T-helper 1 cell (primary cell): ENCODE results near the gene SCN2A.
"Not testable (repeated sequence)": the region's sequence is repeated elsewhere in the genome, so short reads cannot be mapped to it uniquely, and the experiment has no call there.

ENCODE experiments used
- DNase-seq, 5 donors: peaks; one replicate each; pipeline ENCODE4 v3.0.0-alpha.2; 2012 to 2020

The SCN2A gene

GRCh38 chr2:165253178-165253577 is 14.0 kb downstream of the SCN2A start:
- no peak for DNase-seq

- DNase-seq, result no peak
Observed at GRCh38 chr2:165256618-165257017, 17.4 kb downstream of the SCN2A start.

- DNase-seq, result not testable (repeated sequence)
Observed at GRCh38 chr2:165260347-165260746, 21.1 kb downstream of the SCN2A start.

- peak in 1 of 5 donors; percentile 1 for DNase-seq
Observed at GRCh38 chr2:165268754-165269153, 29.5 kb downstream of the SCN2A start.

- DNase-seq, result no peak
Observed at GRCh38 chr2:165273176-165273575, 34.0 kb downstream of the SCN2A start.

GRCh38 chr2:165274698-165275097 is 35.5 kb downstream of the SCN2A start:
- DNase-seq, result no peak

- DNase-seq, result no peak
Observed at GRCh38 chr2:165275932-165276331, 36.7 kb downstream of the SCN2A start.

- DNase-seq, result no peak
Observed at GRCh38 chr2:165277295-165277694, 38.1 kb downstream of the SCN2A start.

GRCh38 chr2:165277860-165278656 is 38.8 kb downstream of the SCN2A start:
- no peak for DNase-seq

- no peak for DNase-seq
Observed at GRCh38 chr2:165280356-165280755, 41.1 kb downstream of the SCN2A start.

- DNase-seq, result no peak
Observed at GRCh38 chr2:165281387-165281786, 42.2 kb downstream of the SCN2A start.

- DNase-seq, result no peak
Observed at GRCh38 chr2:165283342-165283741, 44.1 kb downstream of the SCN2A start.

GRCh38 chr2:165287094-165287778 is 48.0 kb downstream of the SCN2A start:
- no peak for DNase-seq

- no peak for DNase-seq
Observed at GRCh38 chr2:165289069-165289468, 49.9 kb downstream of the SCN2A start.

GRCh38 chr2:165293440-165294420 is 54.5 kb downstream of the SCN2A start:
- DNase-seq, result peak in 4 of 5 donors; percentile 14 to 81 (median 38)

GRCh38 chr2:165294912-165295311 is 55.7 kb downstream of the SCN2A start:
- no peak for DNase-seq

GRCh38 chr2:165295643-165296042 is 56.4 kb downstream of the SCN2A start:
- no peak for DNase-seq

- DNase-seq, result no peak
Observed at GRCh38 chr2:165305391-165306096, 66.3 kb downstream of the SCN2A start.

- no peak for DNase-seq
Observed at GRCh38 chr2:165307317-165307716, 68.1 kb downstream of the SCN2A start.

GRCh38 chr2:165311949-165312348 is 72.7 kb downstream of the SCN2A start:
- no peak for DNase-seq

- DNase-seq, result no peak
Observed at GRCh38 chr2:165312999-165313398, 73.8 kb downstream of the SCN2A start.

GRCh38 chr2:165313509-165313908 is 74.3 kb downstream of the SCN2A start:
- no peak for DNase-seq
